Measurements from ENCODE around the gene C11orf91.

GRCh38 chr11:33706966-33707365 lies 6.3 kb upstream of the C11orf91 start:
- TF ChIP-seq CTCF (IDR thresholded peaks at IDR 0.05; ENCODE audit: insufficient read depth, low read length, poor library complexity, severe bottlenecking), result no peak
- TF ChIP-seq EZH2phosphoT487 (conservative IDR thresholded peaks at IDR 0.05; ENCODE audit: low read length), result no peak

Measured in SU-DHL-6 (cell line).